NCI-H748 (cell line): ENCODE data around the gene ACADL.

ENCODE experiments used
- DNase-seq: peaks from one replicate; lab custom pipeline; 2025; ENCODE audit not compliant: unreplicated experiment; lab: John Stamatoyannopoulos, UW

The ACADL gene

GRCh38 chr2:210171309-210172218 is 53.7 kb downstream of the ACADL start, which contains the start of gene KANSL1L:
TSS of gene KANSL1L (minus strand) at chr2:210171409. CDS start at chr2:210154582, 16,827 bp downstream.
- DNase-seq = peak; percentile 97

GRCh38 chr2:210170446-210171303 is 54.6 kb downstream of the ACADL start:
- DNase-seq = peak; percentile 96

- DNase-seq = no peak
These were observed 55.1 kb downstream of the ACADL start for GRCh38 chr2:210170196-210170445.

- peak; percentile 36 for DNase-seq
These were observed 55.6 kb downstream of the ACADL start for GRCh38 chr2:210169516-210170195.

GRCh38 chr2:210167227-210167626 is 58.0 kb downstream of the ACADL start:
- no peak for DNase-seq

GRCh38 chr2:210162466-210163124 is 62.7 kb downstream of the ACADL start:
- no peak for DNase-seq

GRCh38 chr2:210159059-210159458 is 66.2 kb downstream of the ACADL start:
- DNase-seq = no peak

GRCh38 chr2:210158236-210158635 is 67.0 kb downstream of the ACADL start:
- DNase-seq = no peak

GRCh38 chr2:210157526-210157925 is 67.7 kb downstream of the ACADL start:
- DNase-seq = no peak

GRCh38 chr2:210147614-210148013 is 77.6 kb downstream of the ACADL start:
- no peak for DNase-seq
